ENCODE data around the gene GH2. TPM values are rescaled to one million over a fixed set of nuclear protein-coding genes. Genes with fewer than 3 reads are reported as not detected.
"Not testable (repeated sequence)": the region's sequence is repeated elsewhere in the genome, so short reads cannot be mapped to it uniquely, and the experiment has no call there.

The GH2 gene
- total RNA-seq, 2 experiments from 2014 or later = not detected

- no TSS peak for BruUV-seq (replicated peaks)
- TF ChIP-seq CTCF (conservative IDR thresholded peaks at IDR 0.05; ENCODE audit: low read length) (no peak), EZH2phosphoT487 (IDR thresholded peaks at IDR 0.05; ENCODE audit: borderline replicate concordance, low read depth, low read length) (no peak)
- H3K79me2 ChIP-seq (ENCODE audit: insufficient read depth, low read depth, low read length) = peaks cover 18% of the 10 kb centered on the region
- intact Hi-C loops (cut with micrococcal nuclease; ENCODE audit: unreplicated experiment) = no loop called here
- peaks cover 7% of the 10 kb centered on the region for H4K20me1 ChIP-seq (ENCODE audit: insufficient read depth, low read length)
- H2AFZ ChIP-seq (ENCODE audit: low read length) = peak overlapping the region; percentile 39; the same call in 1 of the 2 replicates
- no peaks in the 10 kb centered on the region for H3K9me2 ChIP-seq (ENCODE audit: insufficient read depth, low read length)
- no peaks in the 10 kb centered on the region; the same call in 1 of the 2 replicates for H3K9me3 ChIP-seq (ENCODE audit: low read length)
- DNase-seq (ENCODE audit: low spot score) = no peak
- H3K4me3 ChIP-seq (ENCODE audit: low read depth, low read length, poor library complexity, severe bottlenecking) = no peak overlapping the region
- CTCF ChIA-PET (ENCODE audit: unreplicated experiment) = no interaction called here
- H3K4me1 ChIP-seq (ENCODE audit: insufficient read depth, low read length, poor library complexity, severe bottlenecking) = peaks cover 32% of the 10 kb centered on the region
- H3K4me2 ChIP-seq (ENCODE audit: low read length) = no peak overlapping the region
- H3K36me3 ChIP-seq (ENCODE audit: insufficient read depth, low read length) = peaks cover 6% of the 10 kb centered on the region; the same call in 1 of the 2 replicates
- POLR2A ChIA-PET = no interaction called here
- H3K27ac ChIP-seq (ENCODE audit: low read depth, low read length, poor library complexity, severe bottlenecking) = no peak overlapping the region
Observed at GRCh38 chr17:63845509-63845908, 36.2 kb downstream of the GH2 start.

GRCh38 chr17:63843910-63844677 is 37.6 kb downstream of the GH2 start:
- Histone ChIP-seq H3K9me2 (ENCODE audit: insufficient read depth, low read length) (no peaks in the 10 kb centered on the region), H3K79me2 (ENCODE audit: insufficient read depth, low read depth, low read length) (peaks cover 32% of the 10 kb centered on the region), H2AFZ (ENCODE audit: low read length) (peak overlapping the region; percentile 68), H3K9me3 (ENCODE audit: low read length) (no peaks in the 10 kb centered on the region; the same call in 1 of the 2 replicates), H3K36me3 (ENCODE audit: insufficient read depth, low read length) (peaks cover 6% of the 10 kb centered on the region; the same call in 1 of the 2 replicates), H3K27ac (ENCODE audit: low read depth, low read length, poor library complexity, severe bottlenecking) (peak overlapping the region; percentile 97), H3K4me2 (ENCODE audit: low read length) (peak overlapping the region; percentile 86), H3K4me1 (ENCODE audit: insufficient read depth, low read length, poor library complexity, severe bottlenecking) (peaks cover 46% of the 10 kb centered on the region), H4K20me1 (ENCODE audit: insufficient read depth, low read length) (peaks cover 8% of the 10 kb centered on the region), H3K4me3 (ENCODE audit: low read depth, low read length, poor library complexity, severe bottlenecking) (peak overlapping the region; percentile 99)
- BruUV-seq (replicated peaks) = TSS peak; percentile 97
- POLR2A ChIA-PET = interaction anchor here (0.6 to 1.5 kb wide), 11 partner anchors 15 to 473 kb away, joined by 3 to 9 read pairs (median 3); partner anchors contain the start of genes CCDC47 and DDX42
- DNase-seq (ENCODE audit: low spot score) = peak; percentile 53
- CTCF ChIA-PET (ENCODE audit: unreplicated experiment) = interaction anchor here (0.6 to 1.1 kb wide), 3 partner anchors 17 to 102 kb away, joined by 3 to 5 read pairs (median 4); no protein-coding TSS in a partner anchor
- TF ChIP-seq CTCF (conservative IDR thresholded peaks at IDR 0.05; ENCODE audit: low read length) (no peak), EZH2phosphoT487 (IDR thresholded peaks at IDR 0.05; ENCODE audit: borderline replicate concordance, low read depth, low read length) (no peak)
- intact Hi-C loops (cut with micrococcal nuclease; ENCODE audit: unreplicated experiment) = loop anchor here (1.0 kb wide), 4 partner anchors 17 to 145 kb away; partner anchors contain the start of genes CCDC47, FTSJ3, PSMC5 and STRADA

- Histone ChIP-seq H4K20me1 (ENCODE audit: insufficient read depth, low read length) (peaks cover 15% of the 10 kb centered on the region), H3K4me3 (ENCODE audit: low read depth, low read length, poor library complexity, severe bottlenecking) (peak overlapping the region; percentile 99), H3K36me3 (ENCODE audit: insufficient read depth, low read length) (peaks cover 10% of the 10 kb centered on the region; the same call in 1 of the 2 replicates), H3K4me1 (ENCODE audit: insufficient read depth, low read length, poor library complexity, severe bottlenecking) (peaks cover 49% of the 10 kb centered on the region), H3K4me2 (ENCODE audit: low read length) (peak overlapping the region; percentile 86), H3K27ac (ENCODE audit: low read depth, low read length, poor library complexity, severe bottlenecking) (peak overlapping the region; percentile 97), H3K79me2 (ENCODE audit: insufficient read depth, low read depth, low read length) (peaks cover 38% of the 10 kb centered on the region), H2AFZ (ENCODE audit: low read length) (peak overlapping the region; percentile 68)
- ChIA-PET POLR2A (interaction anchor here (0.6 to 1.5 kb wide), 17 partner anchors 15 to 608 kb away, joined by 3 to 9 read pairs (median 4); partner anchors contain the start of genes CCDC47 and DDX42), CTCF (ENCODE audit: unreplicated experiment) (interaction anchor here (0.6 to 1.0 kb wide), 3 partner anchors 49 to 145 kb away, joined by 3 to 5 read pairs (median 4); no protein-coding TSS in a partner anchor)
- intact Hi-C loops (cut with micrococcal nuclease; ENCODE audit: unreplicated experiment) = loop anchor here (1.0 kb wide), 4 partner anchors 16 to 144 kb away; partner anchors contain the start of genes CCDC47, FTSJ3, PSMC5 and STRADA
- BruUV-seq (replicated peaks); H3K9me2 ChIP-seq (ENCODE audit: insufficient read depth, low read length); H3K9me3 ChIP-seq (ENCODE audit: low read length): not testable (repeated sequence)
- peak; percentile 94 for DNase-seq (ENCODE audit: low spot score)
Observed at GRCh38 chr17:63843387-63843888, 38.3 kb downstream of the GH2 start.

Measured in OCI-LY7 (cell line).